ENCODE measurements around the gene SNX32. TPM values are rescaled to one million over a fixed set of nuclear protein-coding genes. Genes with fewer than 3 reads are reported as not detected.
A peak's percentile ranks its signal among the peaks of the same experiment; 100 is the strongest.
"Not testable (repeated sequence)": the region's sequence is repeated elsewhere in the genome, so short reads cannot be mapped to it uniquely, and the experiment has no call there.

SNX32 gene
- total RNA-seq, 1 donor from 2014 or later, result 7.3 TPM

DNA sequence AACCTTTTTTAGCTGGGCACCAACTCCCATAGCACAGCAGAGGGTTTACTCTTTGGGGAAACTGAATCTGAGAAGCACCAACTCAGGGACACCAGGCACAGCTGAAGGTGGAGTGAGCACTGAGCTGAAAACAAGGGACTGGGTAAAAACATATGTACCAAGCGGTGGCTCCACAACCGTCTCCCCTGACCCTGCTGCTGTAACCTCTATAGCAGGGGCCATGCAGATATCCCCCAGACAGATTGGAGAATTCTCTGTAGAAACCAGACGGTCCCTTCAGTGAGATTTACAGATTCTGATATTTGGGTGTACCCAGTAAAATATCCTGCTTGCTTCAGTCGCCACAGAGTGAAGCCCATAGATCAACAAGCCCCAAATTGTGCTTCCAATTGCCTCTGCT, 4.3 kb upstream of the SNX32 start:
- DNase-seq, result no peak

DNA sequence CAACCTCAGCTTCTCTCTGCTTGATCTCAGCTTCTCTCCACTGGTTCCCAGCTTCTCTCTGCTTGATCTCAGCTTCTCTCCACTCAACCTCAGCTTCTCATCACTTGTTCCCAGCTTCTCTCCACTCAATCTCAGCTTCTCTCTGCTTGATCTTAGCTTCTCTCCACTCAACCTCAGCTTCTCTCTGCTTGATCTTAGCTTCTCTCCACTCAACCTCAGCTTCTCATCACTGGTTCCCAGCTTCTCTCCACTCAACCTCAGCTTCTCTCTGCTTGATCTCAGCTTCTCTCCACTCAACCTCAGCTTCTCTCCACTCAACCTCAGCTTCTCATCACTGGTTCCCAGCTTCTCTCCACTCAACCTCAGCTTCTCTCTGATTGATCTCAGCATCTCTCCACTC, 1.5 kb upstream of the SNX32 start:
- DNase-seq, result not testable (repeated sequence)

DNA sequence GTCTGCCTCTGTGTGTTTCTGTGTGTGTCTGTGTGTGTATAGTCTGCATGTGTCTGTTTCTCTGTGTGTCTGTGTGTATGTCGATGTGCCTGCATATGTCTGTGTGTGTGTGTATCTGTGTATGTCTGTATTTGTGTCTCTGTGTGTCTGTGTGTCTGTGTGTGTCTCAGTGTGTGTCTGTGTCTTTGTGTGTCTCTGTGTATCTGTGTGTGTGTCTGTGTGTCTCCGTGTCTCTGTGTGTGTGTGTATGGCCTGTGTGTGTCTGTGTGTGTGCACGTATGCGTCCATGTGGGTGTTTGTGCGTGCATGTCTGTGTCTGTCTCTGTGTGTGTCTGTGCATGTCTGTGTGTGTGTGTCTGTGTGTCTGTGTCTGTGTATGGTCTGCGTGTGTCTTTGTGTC, 439 bp downstream of the SNX32 start:
- no peak for DNase-seq

DNA sequence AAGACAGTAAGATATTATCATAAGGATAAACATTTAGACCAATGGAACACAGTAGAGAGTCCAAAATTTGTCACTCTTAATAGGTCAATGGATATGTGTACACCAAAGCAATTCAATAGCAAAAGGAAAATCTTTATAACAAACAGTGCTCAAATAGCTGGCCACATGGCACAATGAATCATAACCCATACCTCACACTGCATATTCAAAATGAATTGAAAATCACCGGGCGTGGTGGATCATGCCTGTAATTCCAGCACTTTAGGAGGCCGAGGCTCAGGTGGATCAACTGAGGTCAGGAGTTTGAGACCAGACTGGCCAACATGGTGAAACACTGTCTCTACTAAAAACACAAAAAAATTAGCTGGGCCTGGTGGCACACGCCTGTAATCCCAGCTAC, 8.4 kb downstream of the SNX32 start:
- DNase-seq, result no peak

DNA sequence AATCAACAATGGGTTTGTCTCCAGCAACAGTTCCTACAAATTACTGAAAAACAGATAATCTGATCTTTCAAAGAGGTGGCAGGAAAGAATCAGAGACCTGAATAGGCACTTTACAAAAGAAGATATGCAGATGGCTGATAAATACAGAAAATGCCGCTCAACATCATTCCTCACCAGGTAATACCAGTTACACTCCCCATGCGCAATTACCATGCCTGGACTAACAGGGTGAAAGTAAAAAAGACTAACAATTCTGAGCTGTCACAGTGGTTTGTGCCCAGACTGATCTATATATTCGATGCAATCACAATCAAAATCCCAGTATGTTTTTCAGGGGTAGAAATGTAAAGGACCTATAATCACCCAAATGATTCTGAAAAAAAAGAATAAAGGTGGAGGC, 10.0 kb downstream of the SNX32 start:
- no peak for DNase-seq

DNA sequence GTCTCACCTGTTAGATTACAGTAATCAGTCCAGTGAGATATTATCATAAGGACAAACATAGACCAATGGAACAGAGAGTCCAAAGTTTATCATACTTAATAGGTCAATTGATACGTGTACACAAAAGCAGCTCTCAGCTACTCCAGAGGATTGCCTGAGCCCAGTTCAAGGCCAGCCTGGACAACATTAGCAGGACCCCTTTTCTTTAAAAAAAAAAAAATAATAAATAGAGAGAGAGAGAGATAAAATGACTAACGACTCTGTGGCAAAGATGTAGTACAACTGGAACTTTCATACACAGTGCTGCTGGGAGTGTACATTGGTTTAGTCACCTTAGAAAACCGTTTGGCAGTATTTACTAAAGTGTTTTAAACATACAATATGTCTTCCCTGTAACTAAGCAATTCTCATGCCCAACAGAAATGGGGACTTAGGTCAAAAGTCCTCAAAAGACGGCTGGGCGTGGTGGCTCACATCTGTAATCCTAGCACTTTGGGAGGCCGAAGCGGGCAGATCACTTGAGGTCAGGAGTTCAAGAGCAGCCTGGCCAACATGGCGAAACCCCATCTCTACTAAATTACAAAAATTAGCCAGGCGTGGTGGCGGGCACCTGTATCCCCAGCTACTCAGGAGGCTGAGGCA, 10.6 kb downstream of the SNX32 start:
- no peak for DNase-seq

DNA sequence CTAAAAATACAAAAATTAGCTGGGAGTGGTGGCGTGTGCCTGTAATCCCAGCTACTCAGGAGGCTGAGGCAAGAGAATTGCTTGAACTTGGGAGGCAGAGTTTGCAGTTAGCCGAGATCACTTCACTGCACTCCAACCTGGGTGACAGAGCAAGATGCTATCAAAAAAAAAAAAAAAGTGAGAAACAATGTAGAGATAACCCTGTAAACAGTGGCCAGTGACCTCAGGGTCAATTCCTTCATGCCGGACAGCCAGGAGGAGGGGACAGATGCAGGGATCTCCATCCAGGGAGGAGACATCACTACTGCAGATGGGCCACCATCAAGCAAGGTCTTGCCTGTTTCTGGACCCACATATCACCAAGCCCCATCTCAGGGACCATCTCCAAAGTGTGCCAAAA, 14.0 kb downstream of the SNX32 start:
- DNase-seq, result no peak

DNA sequence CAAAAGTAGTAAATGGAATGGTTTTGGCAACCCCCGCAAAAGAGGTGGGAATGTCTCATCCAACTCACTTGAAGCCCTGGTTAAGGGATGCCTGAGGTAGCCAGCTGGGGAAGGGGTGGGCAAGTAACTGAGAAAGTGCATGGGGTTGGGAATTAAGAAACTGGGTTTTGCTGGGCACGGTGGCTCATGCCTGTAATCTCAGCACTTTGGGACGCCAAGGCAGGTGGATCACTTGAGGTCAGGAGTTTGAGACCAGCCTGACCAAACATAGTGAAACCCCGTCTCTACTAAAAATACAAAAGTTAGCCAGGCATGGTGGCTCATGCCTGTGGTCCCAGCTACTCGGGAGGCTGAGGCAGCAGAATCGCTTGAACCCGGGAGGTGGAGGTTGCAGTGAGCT, 14.9 kb downstream of the SNX32 start:
- DNase-seq, result not testable (repeated sequence)

DNA sequence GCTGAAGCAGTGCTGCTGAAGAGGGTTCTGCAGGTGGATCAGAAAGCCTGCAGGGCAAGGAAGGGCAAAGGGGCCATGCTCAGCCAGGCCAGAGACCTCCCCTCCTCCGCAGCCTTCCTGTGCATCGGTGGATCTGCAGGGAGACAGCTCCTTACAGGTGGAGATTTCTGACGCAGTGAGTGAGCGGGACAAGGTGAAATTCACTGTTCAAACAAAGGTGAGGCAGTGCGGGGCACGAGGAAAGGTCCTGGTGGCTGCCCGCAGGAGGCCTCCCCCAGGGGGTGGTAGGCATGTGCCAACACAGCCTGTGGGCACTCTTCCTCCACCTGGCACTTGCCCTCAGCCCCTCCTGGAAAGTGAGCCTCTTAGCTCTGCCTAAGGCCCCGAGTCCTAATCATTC, 15.6 kb downstream of the SNX32 start:
- no peak for DNase-seq

DNA sequence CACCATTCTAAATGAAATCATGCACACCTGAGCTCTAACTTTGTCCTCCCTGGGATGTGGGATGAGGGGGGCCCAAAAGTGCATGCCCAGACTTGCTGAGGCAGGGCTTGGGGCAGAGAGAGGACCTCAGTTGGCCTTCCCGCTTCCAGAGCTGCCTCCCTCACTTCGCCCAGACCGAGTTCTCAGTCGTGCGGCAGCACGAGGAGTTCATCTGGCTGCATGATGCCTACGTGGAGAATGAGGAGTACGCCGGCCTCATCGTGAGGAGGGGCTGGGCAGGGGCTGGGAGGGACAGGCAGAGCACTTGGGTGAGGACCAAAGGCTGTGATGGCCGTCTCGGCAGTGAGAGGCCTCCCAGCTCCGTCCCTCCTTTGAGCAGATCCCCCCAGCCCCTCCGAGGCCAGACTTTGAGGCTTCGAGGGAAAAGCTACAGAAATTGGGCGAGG, 16.0 kb downstream of the SNX32 start:
- DNase-seq, result no peak

DNA sequence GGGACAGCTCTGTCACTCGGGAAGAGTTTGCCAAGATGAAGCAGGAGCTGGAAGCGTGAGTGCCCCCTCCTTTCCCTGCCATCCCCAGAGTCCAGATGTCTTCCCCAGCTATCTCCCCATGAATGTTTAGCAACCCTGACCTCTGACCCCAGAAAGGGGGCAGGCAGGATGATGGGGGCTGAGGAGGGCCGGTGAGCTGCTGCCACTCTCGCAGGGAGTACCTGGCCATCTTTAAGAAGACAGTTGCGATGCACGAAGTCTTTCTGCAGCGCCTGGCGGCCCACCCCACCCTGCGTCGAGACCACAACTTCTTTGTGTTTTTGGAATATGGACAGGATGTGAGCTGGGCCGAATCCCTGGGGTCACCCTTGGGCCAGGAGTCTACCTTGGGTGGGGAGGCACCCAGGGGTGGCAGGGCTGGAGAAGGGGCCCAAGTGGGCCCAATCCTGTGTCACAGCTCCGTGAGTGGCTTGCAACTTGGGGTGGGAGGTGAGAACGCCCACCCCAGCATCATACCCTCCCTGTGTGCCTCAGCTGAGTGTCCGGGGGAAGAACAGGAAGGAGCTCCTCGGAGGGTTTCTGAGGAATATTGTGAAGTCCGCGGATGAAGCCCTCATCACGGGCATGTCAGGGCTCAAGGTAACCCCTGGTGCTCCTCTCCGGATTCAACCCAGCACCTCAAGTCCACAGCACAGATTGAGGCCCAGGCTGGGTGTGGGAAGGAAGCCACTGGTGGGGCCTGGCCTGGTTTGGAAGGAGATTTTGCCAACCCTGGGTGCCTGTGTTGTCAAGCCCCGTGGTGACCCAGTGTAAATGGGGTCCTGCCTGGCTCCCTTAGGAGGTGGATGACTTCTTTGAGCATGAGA, 16.7 kb downstream of the SNX32 start:
- DNase-seq, result no peak

DNA sequence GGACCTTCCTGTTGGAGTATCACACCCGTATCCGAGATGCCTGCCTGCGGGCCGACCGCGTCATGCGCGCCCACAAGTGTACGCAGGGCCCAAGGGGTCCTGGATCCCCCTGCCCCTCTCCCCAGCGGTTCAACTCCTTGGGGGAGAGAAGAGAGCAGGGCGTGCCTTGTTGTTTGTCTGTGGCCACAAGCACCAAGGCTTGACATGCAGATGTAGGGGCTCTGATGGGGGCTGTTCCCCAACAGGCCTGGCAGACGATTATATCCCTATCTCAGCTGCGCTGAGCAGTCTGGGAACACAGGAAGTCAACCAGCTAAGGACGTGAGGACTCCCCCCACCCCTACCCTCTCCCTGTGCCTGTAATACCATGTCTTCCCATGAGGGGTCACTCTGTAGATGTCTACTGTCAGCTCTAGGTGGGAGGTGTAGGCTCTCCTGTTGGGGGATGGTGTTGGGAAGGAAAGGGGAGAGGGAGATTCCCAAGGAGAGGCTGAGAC, 17.4 kb downstream of the SNX32 start:
- DNase-seq, result no peak

DNA sequence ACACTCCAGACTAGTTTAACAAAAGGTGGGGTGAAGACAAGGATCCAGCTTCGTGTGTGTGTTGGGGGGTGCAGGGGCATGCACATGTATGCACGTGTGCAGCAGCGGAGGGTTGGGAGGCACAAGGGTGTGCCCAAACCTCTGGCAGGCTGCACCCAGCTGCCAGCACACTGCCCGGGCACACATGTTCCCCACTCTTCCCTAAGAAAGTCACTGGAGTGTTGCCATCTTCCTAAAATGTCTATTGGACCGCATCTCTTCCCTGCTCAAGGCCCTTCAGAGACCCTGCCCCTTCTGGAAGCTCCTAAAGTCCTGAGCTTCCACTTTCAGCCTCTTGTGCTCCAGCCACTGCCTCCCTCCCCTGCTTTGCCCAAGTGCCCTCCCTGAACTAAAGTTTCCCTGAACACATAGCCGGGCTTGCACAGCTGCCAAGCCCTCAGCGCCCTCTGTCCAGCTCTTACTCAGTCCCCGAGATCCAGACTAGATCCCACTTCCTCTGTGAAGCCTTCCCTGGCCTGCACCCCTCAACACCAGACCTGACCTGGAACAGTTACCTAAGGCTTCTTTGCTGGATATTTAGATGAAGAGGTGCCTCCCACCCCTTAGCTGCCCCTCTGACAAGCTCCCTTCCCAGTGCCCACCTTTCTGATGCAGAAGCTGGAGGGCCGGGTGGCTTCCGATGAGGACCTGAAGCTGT, 18.2 kb downstream of the SNX32 start:
- no peak for DNase-seq

DNA sequence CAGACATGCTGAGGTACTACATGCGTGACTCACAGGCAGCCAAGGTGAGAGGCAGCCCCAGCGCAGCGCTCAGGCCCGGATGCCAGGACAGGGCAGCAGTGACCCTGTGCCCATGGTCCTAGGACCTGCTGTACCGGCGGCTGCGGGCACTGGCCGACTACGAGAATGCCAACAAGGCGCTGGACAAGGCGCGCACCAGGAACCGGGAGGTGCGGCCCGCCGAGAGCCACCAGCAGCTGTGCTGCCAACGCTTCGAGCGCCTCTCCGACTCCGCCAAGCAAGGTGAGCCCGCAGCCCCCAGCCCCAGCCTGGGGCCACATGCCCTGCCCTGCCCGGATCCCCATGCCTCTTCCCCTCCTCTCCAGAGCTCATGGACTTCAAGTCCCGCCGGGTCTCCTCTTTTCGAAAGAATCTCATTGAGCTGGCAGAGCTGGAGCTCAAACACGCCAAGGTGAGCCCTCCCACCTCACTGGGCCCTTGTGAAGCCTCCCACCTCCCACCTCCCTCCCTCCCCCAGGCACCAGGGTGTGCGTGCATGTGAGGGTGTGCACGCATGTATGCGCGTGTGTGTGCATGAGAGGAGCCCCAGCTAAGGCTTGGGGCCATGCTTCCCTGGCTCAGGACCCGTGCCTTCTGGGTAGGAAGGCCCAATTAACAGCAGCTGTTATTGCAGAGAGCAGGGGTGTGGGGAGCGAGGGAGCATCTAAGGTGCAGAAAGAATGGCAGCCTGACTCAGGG, 18.9 kb downstream of the SNX32 start:
- DNase-seq, result no peak

DNA sequence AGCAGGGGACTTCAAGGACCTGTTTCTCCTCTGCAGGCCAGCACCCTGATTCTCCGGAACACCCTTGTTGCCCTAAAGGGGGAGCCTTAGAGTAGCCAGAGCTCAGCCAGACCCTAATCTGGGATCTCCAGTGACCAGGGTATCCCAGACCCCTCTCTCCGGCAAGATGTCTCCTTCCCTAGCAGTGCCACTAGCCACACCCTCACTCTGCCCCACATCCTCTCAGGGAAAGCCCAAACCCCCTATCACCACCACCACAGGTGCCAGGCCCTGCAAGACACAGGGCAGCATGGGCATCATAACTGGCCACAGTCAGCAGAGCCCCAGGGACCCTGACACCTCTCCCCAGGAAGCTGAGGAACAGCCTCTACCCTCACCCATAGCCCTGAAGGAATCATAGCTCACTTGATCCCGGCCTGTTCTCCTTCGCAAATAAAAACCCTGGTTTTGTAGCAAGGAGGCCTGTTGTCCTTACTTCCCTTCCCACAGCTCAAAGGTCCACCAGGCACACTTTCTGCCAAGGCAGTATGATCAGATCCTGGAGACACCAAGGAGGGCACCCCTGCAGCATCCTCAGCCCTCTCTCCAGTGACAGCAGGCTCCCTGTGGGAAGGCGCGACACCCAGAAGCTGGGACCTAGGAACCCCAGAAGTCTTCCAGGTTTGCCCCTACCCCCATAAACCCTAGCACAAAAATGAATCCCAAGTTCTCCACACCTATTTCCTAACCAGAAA, 19.6 kb downstream of the SNX32 start:
- DNase-seq, result no peak

DNA sequence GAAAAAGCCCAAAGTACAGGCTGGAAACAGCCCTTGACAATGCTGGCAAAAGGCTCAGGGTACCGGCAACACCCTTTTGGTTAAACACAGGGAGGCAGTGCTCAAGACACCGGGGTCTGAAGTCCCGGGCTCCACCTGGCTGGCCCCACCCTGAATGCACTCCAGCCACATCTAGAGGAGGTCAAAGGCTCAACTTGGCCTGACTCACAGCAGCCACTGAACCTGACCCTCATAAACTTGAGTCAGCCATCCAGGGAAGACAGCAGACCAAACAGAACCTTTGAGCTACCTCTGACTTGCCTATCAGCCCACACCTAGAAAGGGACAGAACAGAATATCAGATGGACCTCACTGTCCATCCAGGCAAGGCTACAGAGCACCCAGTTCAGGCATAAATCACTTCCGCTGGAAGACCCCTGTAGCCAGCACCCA, 20.4 kb downstream of the SNX32 start:
- DNase-seq, result no peak

DNA sequence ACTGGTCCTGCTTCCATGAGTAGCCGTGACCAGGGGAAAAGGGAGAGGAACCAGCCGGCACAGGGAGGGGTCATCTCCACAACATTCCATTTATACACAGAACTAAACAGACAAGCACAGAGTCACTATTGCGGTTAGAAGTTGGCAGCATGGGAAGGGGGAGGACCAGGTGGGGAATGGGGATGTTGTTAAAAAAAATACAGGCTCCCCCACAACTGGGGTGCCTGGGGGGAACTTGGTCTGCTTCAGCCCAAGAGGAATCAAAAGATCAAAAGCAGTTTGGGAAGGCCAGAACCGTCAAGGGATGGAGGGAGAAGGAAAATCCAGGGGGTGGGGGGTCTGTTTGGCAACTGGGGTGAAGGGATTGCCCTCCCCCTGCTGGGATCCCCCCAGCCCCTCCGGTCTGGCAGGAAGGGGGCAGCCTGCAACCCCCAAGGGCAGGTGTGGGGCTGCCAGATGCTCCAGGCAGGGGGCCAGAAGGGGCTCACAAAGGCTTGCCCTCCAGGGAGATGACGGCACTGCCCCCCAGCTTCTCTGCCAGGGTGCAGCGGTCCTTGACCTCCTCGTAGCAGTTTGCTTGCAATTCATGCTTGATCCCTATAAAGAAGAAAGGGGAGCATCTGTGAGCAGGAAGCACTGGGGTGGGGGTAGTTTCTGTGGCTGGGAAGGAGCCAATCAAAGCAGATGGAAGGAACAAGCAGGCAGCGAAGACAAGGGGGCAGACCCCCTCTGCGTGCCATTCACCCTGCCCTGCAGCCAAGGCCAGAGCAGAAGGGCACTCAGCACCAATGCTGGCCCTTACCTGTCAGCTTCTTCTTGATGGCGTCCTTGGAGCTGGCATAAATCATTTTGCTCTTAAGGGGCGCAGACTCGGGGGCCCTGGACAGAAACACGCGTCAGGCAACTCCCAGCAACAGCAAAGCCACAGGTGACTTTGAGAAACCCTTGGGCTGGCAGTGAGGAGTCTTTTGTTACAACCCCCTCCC, 21.4 kb downstream of the SNX32 start:
- DNase-seq, result no peak

DNA sequence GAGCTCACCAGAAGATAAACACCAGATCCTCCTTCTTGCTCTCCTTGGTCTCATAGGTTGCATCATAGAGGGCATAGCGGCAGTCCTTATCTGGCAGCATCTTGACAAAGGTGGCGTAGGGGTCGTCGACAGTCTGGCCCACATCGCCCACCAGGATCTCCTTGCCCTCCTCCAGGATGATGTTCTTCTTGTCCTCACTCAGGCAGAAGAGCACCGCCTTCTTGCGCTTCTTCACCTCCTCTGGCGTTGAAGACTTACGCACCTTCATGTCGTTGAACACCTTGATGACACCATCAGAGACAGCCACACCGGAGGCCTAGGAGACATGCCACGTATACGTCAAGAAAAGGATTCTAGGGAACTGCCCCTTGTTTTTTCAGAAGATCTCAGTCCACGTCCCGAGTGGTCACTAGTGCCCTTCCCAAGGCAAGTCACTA, 22.2 kb downstream of the SNX32 start:
- DNase-seq, result no peak

DNA sequence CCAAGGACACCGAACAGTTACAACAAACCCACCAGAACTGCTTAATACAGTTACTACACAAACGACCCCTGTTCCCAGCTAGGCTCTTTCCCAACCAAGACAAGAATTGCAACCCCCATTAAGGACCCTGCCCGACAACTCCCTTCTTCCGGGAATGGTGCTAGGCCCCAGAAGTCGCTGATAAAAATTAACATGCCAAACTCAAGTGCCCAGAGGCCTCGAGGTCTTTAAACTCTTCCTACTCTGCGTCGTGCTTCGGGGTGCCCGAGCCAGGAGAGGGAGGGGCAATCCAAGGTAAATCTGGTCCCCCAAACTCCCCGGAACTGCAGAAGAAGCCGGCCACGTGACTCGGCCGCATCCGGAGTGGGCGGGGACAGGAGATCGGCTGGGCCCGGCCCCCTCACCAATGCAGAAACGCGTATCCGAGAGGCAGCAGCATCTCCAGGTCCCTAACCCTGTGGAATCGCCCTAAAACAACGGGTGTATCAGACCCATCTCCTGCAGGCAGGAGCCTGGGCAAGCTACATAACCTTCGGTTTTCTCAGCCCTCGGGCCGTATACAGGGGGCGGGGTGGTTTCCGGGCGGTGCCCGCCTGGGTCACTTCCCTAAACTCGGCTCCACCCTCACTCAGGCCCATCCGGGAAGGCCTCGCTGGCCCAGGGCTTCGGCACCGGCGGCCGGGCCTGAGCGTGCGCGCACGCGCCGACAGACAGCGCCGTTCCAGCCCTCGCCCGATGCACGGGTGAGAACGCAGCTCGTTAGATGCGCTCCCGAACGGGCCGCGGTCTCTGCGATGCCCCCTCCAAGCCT, 23.1 kb downstream of the SNX32 start:
- peak; percentile 82 for DNase-seq

DNA sequence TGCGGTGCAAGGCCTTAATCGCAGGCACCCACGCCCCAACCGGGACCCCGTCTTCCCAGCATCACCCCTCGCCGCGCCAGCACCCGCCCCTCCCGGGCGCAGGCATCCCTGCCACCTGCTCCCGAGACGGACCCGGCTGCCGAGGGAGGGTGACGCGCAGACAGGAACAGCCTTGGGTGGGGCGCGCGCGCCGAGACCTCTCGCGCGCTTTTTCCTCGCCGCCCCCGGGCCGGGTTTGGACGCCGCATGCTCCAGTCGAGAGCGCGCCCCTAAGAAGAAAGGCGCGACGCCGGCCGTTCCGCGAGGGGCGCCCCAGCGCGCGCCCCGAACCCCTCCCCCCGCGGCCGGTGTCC, 23.7 kb downstream of the SNX32 start:
- DNase-seq, result peak; percentile 53

Data from occipital lobe (tissue), 2 donors.